HCT116 (cell line): ENCODE measurements around the gene SPATA25. TPM values are rescaled to one million over a fixed set of nuclear protein-coding genes. Genes with fewer than 3 reads are reported as not detected.

Experiments
- ATAC-seq: fragments of 200-7000 bp; cut with Tn5 transposase; 2 replicates; pipeline ENCODE4 v1.9.1; 2020; ENCODE audit warnings: mild to moderate bottlenecking, moderate library complexity
- BruUV-seq: library from RNA; stranded (reverse); fragments of 400-500 nt; replicated peaks from 2 replicates; lab custom pipeline; 2021; lab: Mats Ljungman, UMichigan
- CTCF ChIA-PET: fragments of 300-600 bp; sonication (Branson Sonifier 250); formaldehyde crosslinking; loops from one replicate; lab custom pipeline; 2021; ENCODE audit warnings: antibody characterized with exemption; lab: Charles Lee
- POLR2A ChIA-PET: fragments of 300-600, 350-600 bp; sonication (Branson Sonifier 250); formaldehyde crosslinking; loops from one replicate; lab custom pipeline; 2021; ENCODE audit warnings: antibody characterized with exemption; lab: Charles Lee
- RAD21 ChIA-PET, 2 experiments: fragments of 300-600 bp; sonication (Branson Sonifier 250); formaldehyde crosslinking; loops; one replicate each; lab custom pipeline; 2023; ENCODE audit warnings: low total read pairs in 2 of 2; ENCODE audit not compliant: uncharacterized antibody in 2 of 2, unreplicated experiment in 2 of 2, low non-redundant PET in 1 of 2; lab: Charles Lee
- DNase-seq: peaks from one replicate; pipeline ENCODE4 v3.0.0-alpha.2; 2010; ENCODE audit warnings: low read depth, low spot score
- H2AFZ ChIP-seq: fragments of 200-600 bp; shearing (Covaris generic), sonication (generic); 2 replicates; pipeline ENCODE4 v1.6.1; 2017; ENCODE audit warnings: low read depth, mixed run types, mixed read lengths, antibody characterized with exemption, low read length; ENCODE audit not compliant: poor library complexity, severe bottlenecking
- H3K27ac ChIP-seq: 2 replicates; pipeline ENCODE4 v1.5.1; 2012; ENCODE audit warnings: low read depth, low read length
- H3K27me3 ChIP-seq: fragments of 200-600 bp; sonication (generic); 2 replicates; pipeline ENCODE4 v1.6.1; 2016; ENCODE audit warnings: mixed run types, low read length, mixed read lengths; ENCODE audit not compliant: insufficient read depth
- H3K36me3 ChIP-seq, 2 experiments: fragments of 200-500 bp in 1 of 2; fragments of 200-600 bp in 1 of 2; sonication (Bioruptor generic) in 1 of 2; sonication (generic) in 1 of 2; 2 replicates each; pipeline versions ENCODE4 v1.5.1 to v1.6.1; 2014 to 2016; ENCODE audit warnings: low read length in 2 of 2, inconsistent platforms in 1 of 2, mixed read lengths in 1 of 2, mixed run types in 1 of 2; ENCODE audit not compliant: insufficient read depth in 2 of 2, control insufficient read depth in 1 of 2
- H3K4me1 ChIP-seq, 2 experiments: fragments of 200-600 bp in 1 of 2; sonication (generic) in 1 of 2; 2 replicates each; pipeline versions ENCODE4 v1.5.1 to v1.6.1; 2012 to 2017; ENCODE audit warnings: low read length in 2 of 2, inconsistent platforms in 1 of 2, mild to moderate bottlenecking in 1 of 2, mixed read lengths in 1 of 2, mixed run types in 1 of 2, moderate library complexity in 1 of 2; ENCODE audit not compliant: insufficient read depth in 2 of 2, control insufficient read depth in 1 of 2
- H3K4me2 ChIP-seq: fragments of 200-600 bp; sonication (generic); 2 replicates; pipeline ENCODE4 v1.6.1; 2017; ENCODE audit warnings: mixed run types, low read length, mixed read lengths
- H3K4me3 ChIP-seq, 2 experiments: fragments of 200-600 bp in 1 of 2; sonication (generic) in 1 of 2; replicated peaks in 1 of 2; 2 replicates each; pipeline ENCODE4 v1.5.1; 2011 to 2016; ENCODE audit warnings: low read length in 2 of 2, control low read depth in 1 of 2, low read depth in 1 of 2, mild to moderate bottlenecking in 1 of 2, mixed read lengths in 1 of 2, mixed run types in 1 of 2
- H3K79me2 ChIP-seq: fragments of 200-600 bp; sonication (generic); 2 replicates; pipeline ENCODE4 v1.6.1; 2017; ENCODE audit warnings: mild to moderate bottlenecking, mixed run types, low read length, moderate library complexity, mixed read lengths; ENCODE audit not compliant: insufficient read depth
- H3K9ac ChIP-seq: fragments of 200-600 bp; sonication (generic); 2 replicates; pipeline ENCODE4 v1.6.1; 2016; ENCODE audit warnings: low read length, mixed read lengths
- H3K9me2 ChIP-seq: fragments of 200-600 bp; sonication (generic), shearing (Covaris generic); 2 replicates; pipeline ENCODE4 v1.6.1; 2017; ENCODE audit warnings: mixed run types, mild to moderate bottlenecking, moderate library complexity; ENCODE audit not compliant: insufficient read depth
- H3K9me3 ChIP-seq, 2 experiments: fragments of 200-500 bp in 1 of 2; fragments of 200-600 bp in 1 of 2; sonication (Bioruptor generic) in 1 of 2; sonication (generic) in 1 of 2; 2 replicates each; pipeline ENCODE4 v1.6.1; 2014 to 2017; ENCODE audit warnings: low read length in 2 of 2, mixed read lengths in 2 of 2, inconsistent platforms in 1 of 2, low read depth in 1 of 2, mild to moderate bottlenecking in 1 of 2, mixed run types in 1 of 2, moderate library complexity in 1 of 2; ENCODE audit not compliant: control insufficient read depth in 1 of 2, insufficient read depth in 1 of 2
- H4K20me1 ChIP-seq: fragments of 200-600 bp; sonication (generic), shearing (Covaris generic); 2 replicates; pipeline ENCODE4 v1.6.1; 2017; ENCODE audit warnings: mixed run types, mild to moderate bottlenecking, moderate library complexity; ENCODE audit not compliant: insufficient read depth
- POLR2AphosphoS5 ChIP-seq: IDR thresholded peaks from 2 replicates; pipeline ENCODE4 v1.6.1; 2011; ENCODE audit warnings: mild to moderate bottlenecking, low read depth, low read length, moderate library complexity
- SIN3A ChIP-seq: IDR thresholded peaks from 2 replicates; pipeline ENCODE4 v1.6.1; 2012; ENCODE audit warnings: low read depth
- SP1 ChIP-seq: IDR thresholded peaks from 2 replicates; pipeline ENCODE4 v1.6.1; 2012; ENCODE audit warnings: low read depth
- TCF7L2 ChIP-seq: IDR thresholded peaks from 2 replicates; pipeline ENCODE4 v1.7.0; 2011; ENCODE audit warnings: borderline replicate concordance, inconsistent platforms; ENCODE audit not compliant: insufficient read depth, insufficient read length; ENCODE audit errors: extremely low read depth
- YY1 ChIP-seq: IDR thresholded peaks from 2 replicates; pipeline ENCODE4 v1.6.1; 2011; ENCODE audit warnings: low read length, low read depth, moderate library complexity, mild to moderate bottlenecking; ENCODE audit not compliant: insufficient replicate concordance; ENCODE audit errors: extremely low read depth
- intact Hi-C: fragments of 100-400 bp; cut with micrococcal nuclease; formaldehyde crosslinking; loops from 2 replicates; pipeline ENCODE4 v1.10.0; 2022
- total RNA-seq: library from RNA; stranded (reverse); gene quantifications from one replicate; pipeline ENCODE4 v1.2.1, GENCODE V29; 2021; ENCODE audit not compliant: unreplicated experiment
- TF ChIP-seq, protein P1 (sequence below): IDR thresholded peaks from 2 replicates; pipeline ENCODE4 v1.6.1; 2012
- TF ChIP-seq, protein P2 (sequence below): IDR thresholded peaks from 2 replicates; pipeline ENCODE4 v1.6.1; 2011; ENCODE audit warnings: mild to moderate bottlenecking, low read length, moderate library complexity; ENCODE audit not compliant: insufficient replicate concordance; ENCODE audit errors: extremely low read depth

SPATA25 gene
- total RNA-seq, 1 experiment from 2014 or later, result 0.42 TPM

DNA sequence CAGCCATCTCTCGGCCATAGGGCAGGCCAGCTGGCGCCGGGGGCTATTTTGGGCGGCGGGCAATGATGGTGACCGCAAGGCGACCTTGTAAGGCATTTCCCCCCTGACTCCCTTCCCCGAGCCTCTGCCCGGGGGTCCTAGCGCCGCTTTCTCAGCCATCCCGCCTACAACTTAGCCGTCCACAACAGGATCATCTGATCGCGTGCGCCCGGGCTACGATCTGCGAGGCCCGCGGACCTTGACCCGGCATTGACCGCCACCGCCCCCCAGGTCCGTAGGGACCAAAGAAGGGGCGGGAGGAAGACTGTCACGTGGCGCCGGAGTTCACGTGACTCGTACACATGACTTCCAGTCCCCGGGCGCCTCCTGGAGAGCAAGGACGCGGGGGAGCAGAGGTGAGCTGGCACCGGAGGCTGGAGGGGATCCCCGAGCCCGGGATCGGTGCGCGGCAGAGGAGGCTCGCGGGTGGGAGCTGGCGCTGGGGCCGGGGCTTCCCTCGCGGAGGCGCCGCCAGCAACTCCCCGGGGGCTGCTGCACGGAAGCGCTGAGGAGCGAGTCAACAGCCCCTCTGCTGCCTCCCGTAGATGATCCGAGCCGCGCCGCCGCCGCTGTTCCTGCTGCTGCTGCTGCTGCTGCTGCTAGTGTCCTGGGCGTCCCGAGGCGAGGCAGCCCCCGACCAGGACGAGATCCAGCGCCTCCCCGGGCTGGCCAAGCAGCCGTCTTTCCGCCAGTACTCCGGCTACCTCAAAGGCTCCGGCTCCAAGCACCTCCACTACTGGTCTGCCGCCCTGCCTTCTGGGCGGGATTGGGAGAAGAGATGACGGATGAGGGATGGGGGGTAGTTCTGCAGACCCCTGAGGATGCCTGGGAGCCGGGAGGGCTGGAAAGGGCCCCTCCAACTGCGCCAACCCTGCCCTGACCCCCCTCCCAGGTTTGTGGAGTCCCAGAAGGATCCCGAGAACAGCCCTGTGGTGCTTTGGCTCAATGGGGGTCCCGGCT, 3.9 kb upstream of the SPATA25 start, which contains the start of the genes CTSA and NEURL2:
Gene CTSA, plus strand, starts transcription at position 351 of the 999 bp plus-strand sequence. Its CDS starts 234 bp downstream, at position 585.
Gene NEURL2, minus strand, starts transcription at position 224 of the 999 bp plus-strand sequence. Its CDS starts 217 bp downstream, at position 7.
- Histone ChIP-seq H3K27ac (peak within 1 kb of the TSS; percentile 77), H3K4me3 (peak within 1 kb of the TSS; percentile 83 to 93), H3K9me3 (no peaks in the 10 kb centered on the region), H3K9me2 (no peaks in the 10 kb centered on the region), H2AFZ (peak within 1 kb of the TSS; percentile 80), H3K4me2 (peak within 1 kb of the TSS; percentile 99), H4K20me1 (no peaks in the 10 kb centered on the region), H3K27me3 (no peaks in the 10 kb centered on the region), H3K79me2 (peaks cover 4% of the 10 kb centered on the region; the same call in 1 of the 2 replicates), H3K9ac (peak within 1 kb of the TSS; percentile 76), H3K36me3 (peaks cover 6 to 21% of the 10 kb centered on the region in 2 experiments; a peak in 3 of 4 replicates), H3K4me1 (peaks cover 10 to 18% of the 10 kb centered on the region in 2 experiments; a peak in 3 of 4 replicates)
- intact Hi-C loops, result no loop called here
- DNase-seq (peak; percentile 82), ATAC-seq (peak; percentile 85)
- POLR2A ChIA-PET, result interaction anchor here (0.9 to 1.1 kb wide), 2 partner anchors 10 to 42 kb away, joined by 3 to 4 read pairs; partner anchors contain the start of gene ZSWIM1
- RAD21 ChIA-PET, result no interaction called here
- TF ChIP-seq, protein P1, sequence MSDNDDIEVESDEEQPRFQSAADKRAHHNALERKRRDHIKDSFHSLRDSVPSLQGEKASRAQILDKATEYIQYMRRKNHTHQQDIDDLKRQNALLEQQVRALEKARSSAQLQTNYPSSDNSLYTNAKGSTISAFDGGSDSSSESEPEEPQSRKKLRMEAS, result peak; percentile 87
- TF ChIP-seq SP1, result no peak
- TF ChIP-seq POLR2AphosphoS5, result peak; percentile 57
- TF ChIP-seq YY1, result peak; percentile 87
- TF ChIP-seq, protein P2, sequence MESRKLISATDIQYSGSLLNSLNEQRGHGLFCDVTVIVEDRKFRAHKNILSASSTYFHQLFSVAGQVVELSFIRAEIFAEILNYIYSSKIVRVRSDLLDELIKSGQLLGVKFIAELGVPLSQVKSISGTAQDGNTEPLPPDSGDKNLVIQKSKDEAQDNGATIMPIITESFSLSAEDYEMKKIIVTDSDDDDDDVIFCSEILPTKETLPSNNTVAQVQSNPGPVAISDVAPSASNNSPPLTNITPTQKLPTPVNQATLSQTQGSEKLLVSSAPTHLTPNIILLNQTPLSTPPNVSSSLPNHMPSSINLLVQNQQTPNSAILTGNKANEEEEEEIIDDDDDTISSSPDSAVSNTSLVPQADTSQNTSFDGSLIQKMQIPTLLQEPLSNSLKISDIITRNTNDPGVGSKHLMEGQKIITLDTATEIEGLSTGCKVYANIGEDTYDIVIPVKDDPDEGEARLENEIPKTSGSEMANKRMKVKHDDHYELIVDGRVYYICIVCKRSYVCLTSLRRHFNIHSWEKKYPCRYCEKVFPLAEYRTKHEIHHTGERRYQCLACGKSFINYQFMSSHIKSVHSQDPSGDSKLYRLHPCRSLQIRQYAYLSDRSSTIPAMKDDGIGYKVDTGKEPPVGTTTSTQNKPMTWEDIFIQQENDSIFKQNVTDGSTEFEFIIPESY, result no peak
- TF ChIP-seq SIN3A, result peak; percentile 92
- peak; percentile 42 for TF ChIP-seq TCF7L2
- CTCF ChIA-PET, result interaction anchor here (1.5 kb wide), 1 partner anchor 14 kb away, joined by 4 read pairs; no protein-coding TSS in a partner anchor
- BruUV-seq, result no TSS peak
